DND-41 (cell line): ENCODE data around the gene SUPV3L1.

Experiments used
- CTCF ChIP-seq: IDR thresholded peaks from 2 replicates; pipeline ENCODE4 v1.5.1; 2012; ENCODE audit warnings: borderline replicate concordance, low read length, moderate library complexity, mild to moderate bottlenecking; ENCODE audit not compliant: poor library complexity, severe bottlenecking; ENCODE audit errors: extremely low read depth
- EZH2 ChIP-seq: IDR thresholded peaks from 3 replicates; pipeline ENCODE4 v1.6.1; 2012; ENCODE audit warnings: borderline replicate concordance, low read depth, mild to moderate bottlenecking, moderate library complexity, low read length, inconsistent platforms; ENCODE audit not compliant: severe bottlenecking

- no peak for TF ChIP-seq CTCF
- no peak for TF ChIP-seq EZH2
Observed at GRCh38 chr10:69211524-69211923, 31.5 kb downstream of the SUPV3L1 start.
